Globus pallidus (tissue), 1 donor: Measurements from ENCODE around the gene RBM20.

Experiments used
- DNase-seq: peaks from one replicate; pipeline ENCODE4 v3.0.0-alpha.2; 2015; ENCODE audit warnings: low spot score

The RBM20 gene

GRCh38 chr10:110679486-110680272 lies 35.5 kb downstream of the RBM20 start:
- no peak for DNase-seq

GRCh38 chr10:110680273-110681020 lies 36.3 kb downstream of the RBM20 start:
- no peak for DNase-seq

- peak; percentile 20 for DNase-seq
Measured at GRCh38 chr10:110681023-110681681, 37.0 kb downstream of the RBM20 start.

- DNase-seq, result no peak
Measured at GRCh38 chr10:110682348-110682747, 38.2 kb downstream of the RBM20 start.

- no peak for DNase-seq
Measured at GRCh38 chr10:110684800-110685446, 40.8 kb downstream of the RBM20 start.

- DNase-seq, result no peak
Measured at GRCh38 chr10:110686047-110686446, 41.9 kb downstream of the RBM20 start.

GRCh38 chr10:110686949-110687348 lies 42.8 kb downstream of the RBM20 start:
- DNase-seq, result no peak

- DNase-seq, result no peak
Measured at GRCh38 chr10:110687400-110687799, 43.3 kb downstream of the RBM20 start.

GRCh38 chr10:110691139-110691538 lies 47.0 kb downstream of the RBM20 start:
- DNase-seq, result no peak

- no peak for DNase-seq
Measured at GRCh38 chr10:110694263-110694662, 50.1 kb downstream of the RBM20 start.

GRCh38 chr10:110694820-110695538 lies 50.8 kb downstream of the RBM20 start:
- no peak for DNase-seq

- DNase-seq, result no peak
Measured at GRCh38 chr10:110695539-110695886, 51.4 kb downstream of the RBM20 start.

GRCh38 chr10:110696436-110696835 lies 52.3 kb downstream of the RBM20 start:
- DNase-seq, result no peak

GRCh38 chr10:110698340-110698739 lies 54.2 kb downstream of the RBM20 start:
- no peak for DNase-seq

- DNase-seq, result no peak
Measured at GRCh38 chr10:110698782-110699201, 54.7 kb downstream of the RBM20 start.

GRCh38 chr10:110699859-110700468 lies 55.8 kb downstream of the RBM20 start:
- DNase-seq, result no peak

GRCh38 chr10:110700947-110701616 lies 56.9 kb downstream of the RBM20 start:
- no peak for DNase-seq

GRCh38 chr10:110701617-110701971 lies 57.5 kb downstream of the RBM20 start:
- no peak for DNase-seq

GRCh38 chr10:110704070-110704469 lies 59.9 kb downstream of the RBM20 start:
- DNase-seq, result no peak

- no peak for DNase-seq
Measured at GRCh38 chr10:110704906-110705476, 60.9 kb downstream of the RBM20 start.
